Vagina (tissue), 2 donors: ENCODE measurements around the gene DIAPH3.

Experiments used
- POLR2A ChIP-seq, 2 donors: fragments of 450-650 bp; IDR thresholded peaks; one replicate each; pipeline ENCODE4 v1.6.1; 2017; ENCODE audit warnings: antibody characterized with exemption in 2 of 2, mild to moderate bottlenecking in 2 of 2, moderate library complexity in 2 of 2
- POLR2AphosphoS5 ChIP-seq, 2 donors: sonication (generic); formaldehyde crosslinking; IDR thresholded peaks; one replicate each; pipeline ENCODE4 v1.9.0; 2017; ENCODE audit warnings: antibody characterized with exemption in 2 of 2, mild to moderate bottlenecking in 2 of 2, low read depth in 1 of 2; ENCODE audit not compliant: insufficient read depth in 1 of 2
- TF ChIP-seq, protein P1 (sequence below), 3 experiments: fragments of 450-650 bp in 2 of 3; fragments of 200-600 bp in 1 of 3; sonication (generic) in 1 of 3; IDR thresholded peaks; one replicate each; pipeline ENCODE4 v1.5.1; 2017 to 2019; ENCODE audit warnings: antibody characterized with exemption in 3 of 3, mild to moderate bottlenecking in 2 of 3, moderate library complexity in 2 of 3

DNA sequence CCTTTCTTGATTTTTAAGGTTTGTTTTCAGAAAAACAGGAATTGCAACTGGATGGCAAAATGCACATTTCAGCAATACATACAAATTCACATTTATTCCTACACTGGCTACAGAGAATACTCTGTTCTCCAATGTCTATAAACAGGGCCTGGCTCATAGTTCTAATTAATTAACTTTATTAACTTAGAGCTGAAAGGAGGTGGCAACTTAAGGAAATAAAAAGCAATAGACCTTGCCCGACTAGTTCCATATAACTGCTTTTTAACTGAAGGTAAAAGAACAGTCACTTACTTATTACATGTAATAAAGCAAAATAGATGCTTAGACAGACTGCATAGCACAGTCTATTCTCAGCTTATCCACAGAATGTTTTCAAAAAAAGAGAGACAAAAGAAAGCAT is 498.5 kb downstream of the DIAPH3 start:
- TF ChIP-seq, protein P1, sequence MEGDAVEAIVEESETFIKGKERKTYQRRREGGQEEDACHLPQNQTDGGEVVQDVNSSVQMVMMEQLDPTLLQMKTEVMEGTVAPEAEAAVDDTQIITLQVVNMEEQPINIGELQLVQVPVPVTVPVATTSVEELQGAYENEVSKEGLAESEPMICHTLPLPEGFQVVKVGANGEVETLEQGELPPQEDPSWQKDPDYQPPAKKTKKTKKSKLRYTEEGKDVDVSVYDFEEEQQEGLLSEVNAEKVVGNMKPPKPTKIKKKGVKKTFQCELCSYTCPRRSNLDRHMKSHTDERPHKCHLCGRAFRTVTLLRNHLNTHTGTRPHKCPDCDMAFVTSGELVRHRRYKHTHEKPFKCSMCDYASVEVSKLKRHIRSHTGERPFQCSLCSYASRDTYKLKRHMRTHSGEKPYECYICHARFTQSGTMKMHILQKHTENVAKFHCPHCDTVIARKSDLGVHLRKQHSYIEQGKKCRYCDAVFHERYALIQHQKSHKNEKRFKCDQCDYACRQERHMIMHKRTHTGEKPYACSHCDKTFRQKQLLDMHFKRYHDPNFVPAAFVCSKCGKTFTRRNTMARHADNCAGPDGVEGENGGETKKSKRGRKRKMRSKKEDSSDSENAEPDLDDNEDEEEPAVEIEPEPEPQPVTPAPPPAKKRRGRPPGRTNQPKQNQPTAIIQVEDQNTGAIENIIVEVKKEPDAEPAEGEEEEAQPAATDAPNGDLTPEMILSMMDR (IDR thresholded peaks at IDR 0.05): no peak
- no peak for TF ChIP-seq POLR2AphosphoS5 (IDR thresholded peaks at IDR 0.05; ENCODE audit: insufficient read depth in 1 of 2, low read depth in 1 of 2)
- no peak for TF ChIP-seq POLR2A (IDR thresholded peaks at IDR 0.05)
